Chondrocyte (in vitro differentiated cells): Measurements from ENCODE around the gene EIF5A2. TPM values are rescaled to one million over a fixed set of nuclear protein-coding genes. Genes with fewer than 3 reads are reported as not detected.
"Not testable (repeated sequence)": the region's sequence is repeated elsewhere in the genome, so short reads cannot be mapped to it uniquely, and the experiment has no call there.

Experiments used
- DNase-seq: peaks from one replicate; pipeline ENCODE4 v3.0.0; 2021; ENCODE audit warnings: mixed read lengths, low spot score
- H3K27ac Mint-ChIP-seq: one replicate; pipeline ENCODE4 v1.8.0; 2021; ENCODE audit warnings: mild to moderate bottlenecking, moderate library complexity, mixed read lengths; ENCODE audit not compliant: unreplicated experiment
- H3K27me3 Mint-ChIP-seq: 2 replicates; pipeline ENCODE4 v1.8.0; 2021; ENCODE audit warnings: low read depth, mixed read lengths
- H3K36me3 Mint-ChIP-seq: 2 replicates; pipeline ENCODE4 v1.8.0; 2021; ENCODE audit warnings: low read depth, mixed read lengths
- H3K4me1 Mint-ChIP-seq: 2 replicates; pipeline ENCODE4 v1.8.0; 2021; ENCODE audit warnings: low read depth, mild to moderate bottlenecking, mixed read lengths
- H3K4me3 Mint-ChIP-seq: one replicate; pipeline ENCODE4 v1.8.0; 2021; ENCODE audit warnings: mild to moderate bottlenecking, moderate library complexity, mixed read lengths; ENCODE audit not compliant: unreplicated experiment
- H3K9me3 Mint-ChIP-seq: 2 replicates; pipeline ENCODE4 v1.8.0; 2021; ENCODE audit warnings: low read depth, mixed read lengths
- total RNA-seq: library from RNA; stranded (reverse); gene quantifications from 3 replicates; pipeline ENCODE4 v1.2.1, GENCODE V29; 2021
- TF ChIP-seq, protein P1 (sequence below): fragments of 200-600 bp; sonication (generic); IDR thresholded peaks from 2 replicates; pipeline ENCODE4 v1.5.0; 2021; ENCODE audit warnings: antibody characterized with exemption, mild to moderate bottlenecking, moderate library complexity

EIF5A2 gene
- total RNA-seq, 1 donor from 2014 or later: 31.2 TPM

DNA sequence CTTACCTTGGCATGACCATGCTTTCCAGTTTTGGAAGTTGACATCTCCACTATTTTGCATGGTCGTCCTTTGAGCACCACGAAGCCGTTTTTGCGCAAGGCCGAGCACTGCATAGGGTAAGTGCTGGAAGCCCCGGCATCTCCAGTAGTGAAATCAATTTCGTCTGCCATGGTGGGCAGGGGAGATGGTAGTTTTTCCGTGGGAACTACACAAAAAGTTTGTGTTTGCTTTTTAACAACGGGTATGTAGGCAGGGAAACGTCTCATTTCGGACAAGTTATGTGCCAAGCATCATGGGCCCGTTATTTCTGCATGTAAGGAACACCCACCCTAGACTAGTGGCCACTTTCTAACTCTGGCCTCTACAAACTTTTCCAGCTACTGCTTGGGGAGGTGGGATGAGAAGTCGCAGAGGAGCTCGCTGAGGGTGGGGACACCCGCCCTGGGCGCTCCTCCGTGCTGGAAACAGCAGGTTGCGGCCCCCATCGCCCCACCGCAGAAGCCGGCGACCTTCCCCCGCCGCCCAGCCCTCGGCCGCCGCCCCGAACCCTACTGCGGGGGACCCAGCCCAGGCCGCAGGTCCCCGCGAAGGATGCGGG is 701 bp downstream of the EIF5A2 start:
- peaks cover 26% of the 10 kb centered on the region for H3K4me1 Mint-ChIP-seq
- no peak for DNase-seq
- peak overlapping the region; percentile 79 for H3K27ac Mint-ChIP-seq
- TF ChIP-seq, protein P1, sequence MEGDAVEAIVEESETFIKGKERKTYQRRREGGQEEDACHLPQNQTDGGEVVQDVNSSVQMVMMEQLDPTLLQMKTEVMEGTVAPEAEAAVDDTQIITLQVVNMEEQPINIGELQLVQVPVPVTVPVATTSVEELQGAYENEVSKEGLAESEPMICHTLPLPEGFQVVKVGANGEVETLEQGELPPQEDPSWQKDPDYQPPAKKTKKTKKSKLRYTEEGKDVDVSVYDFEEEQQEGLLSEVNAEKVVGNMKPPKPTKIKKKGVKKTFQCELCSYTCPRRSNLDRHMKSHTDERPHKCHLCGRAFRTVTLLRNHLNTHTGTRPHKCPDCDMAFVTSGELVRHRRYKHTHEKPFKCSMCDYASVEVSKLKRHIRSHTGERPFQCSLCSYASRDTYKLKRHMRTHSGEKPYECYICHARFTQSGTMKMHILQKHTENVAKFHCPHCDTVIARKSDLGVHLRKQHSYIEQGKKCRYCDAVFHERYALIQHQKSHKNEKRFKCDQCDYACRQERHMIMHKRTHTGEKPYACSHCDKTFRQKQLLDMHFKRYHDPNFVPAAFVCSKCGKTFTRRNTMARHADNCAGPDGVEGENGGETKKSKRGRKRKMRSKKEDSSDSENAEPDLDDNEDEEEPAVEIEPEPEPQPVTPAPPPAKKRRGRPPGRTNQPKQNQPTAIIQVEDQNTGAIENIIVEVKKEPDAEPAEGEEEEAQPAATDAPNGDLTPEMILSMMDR: no peak
- peaks cover 22% of the 10 kb centered on the region for H3K9me3 Mint-ChIP-seq
- H3K27me3 Mint-ChIP-seq: no peaks in the 10 kb centered on the region
- H3K36me3 Mint-ChIP-seq: peaks cover 1% of the 10 kb centered on the region
- H3K4me3 Mint-ChIP-seq: peak overlapping the region; percentile 98

DNA sequence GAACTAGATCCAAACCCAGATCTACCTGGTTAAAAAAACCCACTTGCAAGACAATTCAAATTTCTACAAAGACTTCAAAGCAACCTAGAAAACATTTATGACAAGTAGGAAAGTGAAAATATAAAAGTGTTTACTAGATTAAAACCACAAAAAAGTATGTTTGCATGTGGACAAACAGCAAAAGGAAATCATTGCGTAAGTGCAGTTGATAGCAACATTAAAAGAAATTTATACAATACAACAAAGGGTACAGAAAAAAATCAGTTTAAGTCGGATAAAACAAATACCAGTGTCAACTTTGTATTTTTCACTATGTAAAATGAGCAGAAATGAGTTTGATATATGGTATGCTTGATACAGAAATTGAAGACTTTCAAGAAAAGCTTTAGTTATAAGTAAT is 2.6 kb downstream of the EIF5A2 start:
- Mint-ChIP-seq H3K9me3 (peaks cover 15% of the 10 kb centered on the region), H3K4me3 (no peak overlapping the region), H3K4me1 (peaks cover 26% of the 10 kb centered on the region), H3K27me3 (no peaks in the 10 kb centered on the region), H3K27ac (no peak overlapping the region), H3K36me3 (peaks cover 3% of the 10 kb centered on the region)
- TF ChIP-seq, protein P1: no peak
- DNase-seq: no peak

- Mint-ChIP-seq H3K36me3 (peaks cover 3% of the 10 kb centered on the region), H3K4me1 (peaks cover 19% of the 10 kb centered on the region), H3K27ac (no peak overlapping the region), H3K27me3 (no peaks in the 10 kb centered on the region), H3K4me3 (no peak overlapping the region), H3K9me3 (no peaks in the 10 kb centered on the region)
- DNase-seq: no peak
- TF ChIP-seq, protein P1: no peak
These were observed 5.3 kb downstream of the EIF5A2 start for GRCh38 chr3:170903123-170903522.

- Mint-ChIP-seq H3K4me3 (no peak overlapping the region), H3K27me3 (no peaks in the 10 kb centered on the region), H3K27ac (no peak overlapping the region), H3K9me3 (no peaks in the 10 kb centered on the region), H3K4me1 (no peaks in the 10 kb centered on the region), H3K36me3 (peaks cover 7% of the 10 kb centered on the region)
- no peak for DNase-seq
- TF ChIP-seq, protein P1: no peak
These were observed 9.0 kb downstream of the EIF5A2 start for GRCh38 chr3:170899455-170899854.

GRCh38 chr3:170897978-170898377 is 10.5 kb downstream of the EIF5A2 start:
- Mint-ChIP-seq H3K9me3 (no peaks in the 10 kb centered on the region), H3K27me3 (no peaks in the 10 kb centered on the region), H3K27ac (no peak overlapping the region), H3K4me3 (no peak overlapping the region), H3K4me1 (no peaks in the 10 kb centered on the region), H3K36me3 (peaks cover 6% of the 10 kb centered on the region)
- DNase-seq: no peak
- TF ChIP-seq, protein P1: no peak

DNA sequence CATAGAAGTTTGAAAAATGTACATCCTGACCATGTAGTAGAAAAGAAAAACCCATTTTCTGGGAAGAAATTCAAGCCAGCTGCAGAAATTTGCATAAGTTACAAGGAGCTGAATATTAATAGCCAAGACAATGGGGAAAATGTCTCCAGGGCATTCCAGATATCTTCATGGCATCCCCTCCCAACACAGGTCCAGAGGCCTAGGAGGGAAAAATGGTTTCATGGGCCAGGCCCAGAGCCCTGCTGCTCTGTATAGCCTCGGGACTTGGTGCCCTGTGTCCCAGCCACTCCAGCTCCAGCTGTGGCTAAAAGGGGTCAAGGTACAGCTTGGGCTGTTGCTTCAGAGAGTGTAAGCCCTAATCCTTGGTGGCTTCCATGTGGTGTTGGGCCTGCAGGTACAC is 11.2 kb downstream of the EIF5A2 start:
- H3K36me3 Mint-ChIP-seq, H3K9me3 Mint-ChIP-seq, H3K4me1 Mint-ChIP-seq, DNase-seq, H3K27ac Mint-ChIP-seq, H3K27me3 Mint-ChIP-seq, H3K4me3 Mint-ChIP-seq: not testable (repeated sequence)
